ENCODE data around the gene AK9.
"Not testable (repeated sequence)": the region's sequence is repeated elsewhere in the genome, so short reads cannot be mapped to it uniquely, and the experiment has no call there.

The AK9 gene

DNA sequence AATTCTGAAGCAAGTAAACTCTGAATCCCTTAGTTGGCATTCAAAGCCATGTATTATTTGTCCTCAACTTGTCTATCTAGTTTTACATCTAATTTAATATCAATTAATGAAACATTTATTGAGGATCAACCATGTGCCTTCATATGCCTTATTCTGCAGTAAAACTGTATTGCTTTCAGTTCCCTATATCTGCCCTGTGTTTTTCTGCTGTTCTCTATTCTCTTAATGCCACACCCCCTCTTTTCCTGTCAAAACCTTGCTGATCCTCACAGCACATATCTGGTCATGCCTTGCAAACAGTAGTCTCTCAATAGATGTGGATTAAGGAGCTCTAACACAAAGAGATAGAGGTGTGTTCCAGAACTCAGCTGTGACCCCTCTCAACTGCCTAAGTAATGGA lies 2.1 kb upstream of the AK9 start:
- no peak for DNase-seq

GRCh38 chr6:109690373-109690736 lies 647 bp downstream of the AK9 start:
- no peak for DNase-seq

DNA sequence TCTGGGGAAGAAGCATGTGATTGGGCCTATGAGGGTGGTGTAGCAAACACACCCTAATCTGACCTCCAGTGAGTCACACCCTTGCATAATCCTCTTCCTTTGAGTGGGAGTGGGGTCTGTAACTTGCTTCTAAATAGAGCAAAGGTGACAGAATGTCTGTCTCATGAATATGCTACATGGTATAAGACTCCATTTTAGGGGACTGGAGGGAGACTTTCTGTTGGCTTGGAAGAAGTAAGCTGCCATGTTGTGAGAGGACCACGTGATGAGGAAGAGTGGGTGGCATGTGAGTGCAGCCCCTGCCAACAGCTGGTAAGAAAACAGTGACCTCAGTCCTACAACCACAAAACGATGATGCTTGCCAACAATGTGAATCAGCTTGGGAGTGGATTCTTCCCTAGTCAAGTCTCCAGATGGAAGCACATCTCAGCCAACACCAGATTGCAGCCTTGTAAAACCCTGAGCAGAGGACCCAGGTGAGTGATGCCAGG lies 3.7 kb downstream of the AK9 start:
- DNase-seq: peak; percentile 73

DNA sequence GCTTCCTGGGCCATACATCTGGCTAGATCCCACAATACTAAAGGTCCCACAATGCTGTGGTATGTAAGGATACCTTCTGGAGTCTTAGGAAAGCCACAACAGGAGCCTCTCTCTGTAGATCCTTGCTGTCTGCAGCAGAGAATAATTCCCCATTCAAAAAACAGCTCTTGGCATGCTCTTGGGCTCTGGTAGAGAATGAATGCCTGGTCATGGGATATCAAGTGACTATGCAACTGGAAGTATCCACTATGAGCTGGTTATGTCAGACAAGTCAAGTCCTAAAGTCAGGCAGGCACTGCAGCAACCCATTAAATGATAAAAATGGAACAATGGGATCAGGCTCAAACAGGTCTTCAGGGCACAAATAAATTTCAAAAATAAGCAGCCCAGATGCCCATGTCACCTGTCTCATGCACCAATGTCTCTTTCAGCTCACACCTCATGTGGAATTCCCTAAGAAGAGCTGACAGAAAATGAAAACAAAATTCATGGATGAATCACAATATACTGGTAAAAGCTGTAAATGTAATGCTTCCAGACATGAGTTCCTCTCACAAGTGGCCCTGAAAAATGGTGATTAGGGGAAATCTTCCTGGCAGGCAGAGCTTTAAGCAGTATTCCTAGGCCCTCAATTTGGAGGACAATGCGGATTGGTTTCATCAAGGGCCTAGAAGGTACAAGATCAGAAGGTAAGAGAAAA lies 4.3 kb downstream of the AK9 start:
- DNase-seq: no peak

- not testable (repeated sequence) for DNase-seq
Measured at GRCh38 chr6:109678661-109679505, 12.1 kb downstream of the AK9 start.

DNA sequence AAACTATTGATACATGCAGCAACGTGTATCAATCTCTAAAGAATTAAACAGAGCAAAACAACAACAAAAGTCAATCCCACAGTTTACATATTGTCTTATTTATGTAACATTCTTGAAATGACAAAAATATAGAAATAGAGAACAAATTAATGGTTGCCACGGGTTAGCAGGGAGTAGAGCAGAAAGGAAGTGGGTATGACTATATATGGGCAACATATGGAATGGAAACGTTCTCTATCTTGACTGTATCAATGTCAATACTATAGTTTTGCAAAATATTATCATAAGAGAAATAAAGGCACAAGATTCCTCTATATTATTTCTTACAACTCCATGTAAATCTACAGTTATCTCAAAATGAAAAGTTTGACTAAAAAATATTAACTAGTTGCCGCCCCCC lies 12.8 kb downstream of the AK9 start:
- DNase-seq: no peak

DNA sequence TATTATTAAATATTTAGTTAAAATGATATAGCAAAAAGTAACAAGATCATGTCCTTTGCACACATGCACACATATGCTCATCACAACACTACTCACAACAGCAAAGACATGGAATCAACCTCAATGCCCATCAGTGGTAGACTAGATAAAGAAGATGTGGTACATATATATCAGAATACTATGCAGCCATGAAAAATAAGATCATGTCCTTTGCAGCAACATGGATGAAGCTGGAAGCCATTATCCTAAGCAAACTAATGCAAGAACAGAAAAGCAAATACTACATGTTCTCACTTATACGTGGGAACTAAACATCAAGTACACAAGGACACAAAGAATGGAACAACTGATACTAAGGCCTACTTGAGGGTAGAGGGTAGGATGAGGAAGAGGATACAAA lies 14.3 kb downstream of the AK9 start:
- DNase-seq: no peak

DNA sequence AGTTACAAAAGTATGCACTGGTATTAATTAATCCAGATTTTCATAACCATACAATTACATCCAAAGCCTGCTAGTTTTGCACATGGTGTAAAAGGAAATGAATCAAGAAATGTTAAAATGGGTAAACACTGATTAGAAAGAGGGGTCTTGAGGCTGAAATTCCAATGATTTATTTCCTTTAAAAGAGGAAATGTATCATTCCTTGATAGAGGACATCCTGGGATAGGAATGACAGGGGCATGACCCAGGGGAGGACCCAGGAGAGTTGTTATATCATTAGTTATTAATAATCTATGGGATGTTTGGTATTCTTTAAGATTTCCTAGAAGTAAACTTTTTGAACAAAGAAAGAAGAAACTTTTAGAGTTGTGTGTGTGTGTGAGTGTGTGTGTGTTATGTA lies 18.2 kb downstream of the AK9 start:
- no peak for DNase-seq

DNA sequence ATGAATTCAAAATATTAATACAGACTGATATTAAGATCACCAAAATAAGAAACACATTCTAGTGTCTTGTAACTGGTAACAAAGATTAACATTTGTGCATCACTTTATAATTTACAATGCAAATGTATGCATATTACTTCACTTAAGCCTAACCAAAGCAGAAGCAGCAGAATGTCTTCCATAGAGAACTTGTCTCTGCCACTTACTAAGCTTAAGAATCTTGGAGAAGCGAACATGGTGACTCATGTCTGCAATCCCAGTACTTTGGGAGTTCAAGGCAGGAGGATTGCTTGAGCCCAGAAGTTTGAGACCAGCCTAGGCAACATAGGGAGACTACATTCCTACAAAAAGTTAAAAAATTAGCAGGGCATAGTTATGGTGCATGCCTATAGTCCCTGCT lies 18.8 kb downstream of the AK9 start:
- peak; percentile 25 for DNase-seq

- peak; percentile 71 for DNase-seq
Measured at GRCh38 chr6:109671733-109672132, 19.3 kb downstream of the AK9 start.

GRCh38 chr6:109669811-109670210 lies 21.2 kb downstream of the AK9 start:
- no peak for DNase-seq

GRCh38 chr6:109662192-109662591 lies 28.8 kb downstream of the AK9 start:
- DNase-seq: peak; percentile 26

DNA sequence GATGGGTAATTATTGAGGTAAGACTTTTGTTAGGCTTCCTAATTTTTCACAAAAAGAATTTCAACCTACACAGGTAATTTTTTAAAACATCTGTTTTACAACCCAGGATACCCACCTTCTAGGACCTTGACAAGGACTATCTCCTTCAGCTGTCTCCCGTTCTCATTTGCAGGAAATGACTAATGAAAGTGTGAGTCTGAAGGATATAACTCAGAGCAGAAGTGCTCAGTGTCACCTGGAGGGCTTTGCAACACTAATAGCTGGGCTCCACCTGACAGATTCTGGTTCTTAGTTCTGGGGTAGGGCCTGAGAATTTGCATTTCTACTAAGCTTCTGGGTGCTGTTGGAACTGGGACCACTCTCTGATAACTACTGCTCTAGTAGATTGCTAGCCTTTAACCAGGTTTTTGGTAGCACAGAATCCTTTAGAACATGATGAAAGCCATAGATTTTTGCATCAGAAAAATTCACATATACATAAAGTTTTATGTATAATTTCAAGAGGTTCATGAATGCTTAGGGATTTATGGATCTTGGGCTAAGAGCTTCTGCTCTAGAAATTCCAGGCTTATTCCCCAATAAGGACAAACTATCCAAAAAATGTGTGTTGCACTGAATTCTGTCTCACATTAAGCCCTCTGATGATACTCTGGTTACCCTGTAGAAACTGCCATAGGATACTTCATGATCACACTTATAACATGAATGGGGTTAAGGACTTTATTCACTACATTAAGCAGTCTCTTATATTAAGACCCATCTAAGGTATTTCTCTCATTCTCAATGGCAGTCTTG lies 30.3 kb downstream of the AK9 start:
- DNase-seq: peak; percentile 35

DNA sequence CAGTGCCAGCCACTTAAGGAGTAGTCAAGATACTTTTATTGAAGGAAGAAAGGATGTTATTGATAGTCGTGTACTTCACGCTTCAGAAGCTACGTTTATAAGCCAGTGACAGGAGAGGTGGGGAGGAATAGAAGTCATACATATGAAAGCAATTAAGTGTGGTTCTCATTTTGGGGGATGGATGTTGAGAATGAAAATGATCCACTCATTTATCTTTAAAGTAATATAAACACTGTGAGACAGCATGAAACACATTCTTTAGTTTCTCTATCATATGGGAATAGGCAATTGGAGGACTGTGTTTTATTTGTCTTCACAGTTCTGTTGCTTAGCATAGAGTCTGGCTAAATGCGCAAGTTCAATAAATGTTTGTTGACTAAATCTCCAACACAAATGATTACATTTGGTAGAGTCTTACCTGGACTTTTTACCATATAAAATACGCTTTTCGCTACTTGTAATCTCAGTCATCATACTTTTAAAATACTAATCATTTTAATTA lies 35.2 kb downstream of the AK9 start:
- DNase-seq: peak; percentile 44

DNA sequence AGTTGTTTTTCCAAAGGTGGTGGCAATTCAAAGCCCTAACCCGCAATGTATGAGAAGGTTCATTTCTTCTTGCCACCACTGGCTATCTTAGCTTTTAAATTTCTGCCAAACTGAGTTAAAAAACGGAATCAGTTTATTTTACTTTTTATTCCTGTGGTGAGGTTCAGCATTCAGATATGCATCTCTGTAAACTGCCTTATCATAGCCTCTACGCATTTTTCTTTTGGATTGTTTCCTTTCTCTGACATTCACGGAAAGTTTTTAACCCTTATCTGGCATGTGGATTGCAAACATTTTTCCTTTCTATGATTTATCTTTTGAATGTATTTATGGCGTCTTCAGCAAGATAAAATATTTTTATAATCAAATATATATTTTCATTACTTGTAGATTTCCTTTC lies 37.7 kb downstream of the AK9 start:
- no peak for DNase-seq

DNA sequence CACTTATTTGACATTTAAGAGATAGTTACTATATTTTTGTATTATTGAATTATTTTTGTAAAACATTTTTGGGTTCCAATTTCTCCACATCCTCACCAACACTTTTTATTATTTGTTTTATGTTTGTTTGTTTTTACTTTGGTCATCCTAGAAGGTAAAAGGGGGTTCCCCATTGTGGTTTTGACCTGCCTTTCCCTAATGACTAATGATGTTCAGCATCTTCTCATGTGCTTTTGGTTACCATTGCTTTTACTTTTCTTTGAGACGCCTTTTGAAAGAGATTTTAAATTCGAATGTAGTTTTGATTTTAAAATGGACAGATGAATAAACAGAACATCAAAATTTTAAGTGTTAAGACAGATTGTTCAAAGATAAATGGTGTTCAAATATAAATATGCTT lies 46.9 kb downstream of the AK9 start:
- DNase-seq: no peak

GRCh38 chr6:109632405-109632804 lies 58.6 kb downstream of the AK9 start:
- no peak for DNase-seq

GRCh38 chr6:109631403-109631802 lies 59.6 kb downstream of the AK9 start:
- DNase-seq: no peak

DNA sequence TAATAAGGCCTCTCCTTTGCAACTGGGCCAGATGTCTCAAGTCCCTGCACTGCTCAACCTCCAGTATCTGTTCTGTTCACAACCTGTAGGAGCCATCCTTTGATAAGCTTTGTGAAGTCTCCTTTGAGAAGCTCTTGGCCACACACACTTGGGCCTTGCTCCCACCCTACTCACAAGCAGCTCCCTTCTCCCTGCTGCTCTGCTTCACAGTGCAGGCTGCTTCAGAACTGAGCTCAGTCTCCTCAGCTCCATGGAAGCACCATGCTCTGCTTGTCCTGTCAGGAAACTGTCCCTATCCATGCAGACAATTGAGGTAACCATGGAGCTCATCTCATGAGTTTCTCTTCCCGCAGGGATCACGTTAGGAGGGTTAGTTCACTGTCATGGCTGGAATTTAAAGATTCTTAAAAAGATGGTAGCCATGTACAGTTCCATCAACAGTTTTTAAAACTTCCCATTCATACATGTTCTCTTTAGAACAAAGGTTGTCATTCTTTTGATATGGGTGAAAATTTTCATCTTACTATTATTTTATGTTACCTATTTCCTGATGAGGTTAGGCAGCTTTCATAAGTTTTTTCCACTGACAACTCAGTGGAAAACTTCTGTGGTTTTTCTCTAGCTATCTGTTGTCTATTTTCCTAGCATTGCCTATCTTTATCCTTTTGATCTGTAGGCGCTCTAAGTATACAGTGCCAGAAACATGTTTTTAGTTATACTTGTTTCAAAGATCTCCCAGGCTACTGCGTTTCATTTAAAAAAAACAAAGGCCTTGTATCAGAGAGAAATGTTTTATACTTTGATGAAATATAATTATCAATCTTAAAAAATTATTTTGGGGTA lies 62.6 kb downstream of the AK9 start:
- DNase-seq: no peak

DNA sequence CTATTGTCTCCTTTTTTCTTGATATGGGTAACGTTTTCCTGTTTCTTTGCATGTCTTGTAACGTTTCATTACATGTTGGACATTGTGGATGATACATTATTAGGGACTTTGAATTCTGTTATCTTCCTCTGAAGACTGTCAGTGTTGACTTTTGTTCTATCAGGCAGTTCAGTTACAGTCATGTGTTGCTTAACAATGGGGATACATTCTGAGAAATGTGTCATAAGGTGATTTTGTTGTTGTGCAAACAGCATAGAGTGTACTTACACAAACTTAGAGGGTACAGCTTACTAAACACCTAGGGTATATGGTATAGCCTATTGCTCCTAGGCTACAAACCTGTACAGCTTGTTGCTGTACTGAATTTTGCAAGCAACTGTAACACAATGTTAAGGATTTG lies 64.7 kb downstream of the AK9 start:
- DNase-seq: no peak

DNA sequence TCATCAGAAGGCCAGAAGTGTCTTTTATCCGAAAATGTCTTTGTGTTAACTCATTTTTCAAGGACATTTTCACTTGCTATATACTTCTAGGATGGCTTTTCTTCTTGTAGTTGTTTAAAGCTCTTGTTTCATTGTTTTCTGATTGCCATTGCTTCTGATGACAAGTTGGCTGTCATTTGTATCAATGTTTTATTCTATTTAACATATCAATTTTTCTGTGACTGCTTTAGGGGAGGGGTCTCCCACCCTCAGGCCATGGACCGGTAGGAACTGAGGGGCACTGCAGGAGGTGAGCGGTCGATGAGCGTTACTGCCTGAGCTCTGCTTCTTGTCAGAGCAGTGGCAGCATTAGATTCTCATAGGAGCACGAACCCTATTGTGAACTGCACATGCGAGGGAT lies 65.8 kb downstream of the AK9 start:
- no peak for DNase-seq

DNA sequence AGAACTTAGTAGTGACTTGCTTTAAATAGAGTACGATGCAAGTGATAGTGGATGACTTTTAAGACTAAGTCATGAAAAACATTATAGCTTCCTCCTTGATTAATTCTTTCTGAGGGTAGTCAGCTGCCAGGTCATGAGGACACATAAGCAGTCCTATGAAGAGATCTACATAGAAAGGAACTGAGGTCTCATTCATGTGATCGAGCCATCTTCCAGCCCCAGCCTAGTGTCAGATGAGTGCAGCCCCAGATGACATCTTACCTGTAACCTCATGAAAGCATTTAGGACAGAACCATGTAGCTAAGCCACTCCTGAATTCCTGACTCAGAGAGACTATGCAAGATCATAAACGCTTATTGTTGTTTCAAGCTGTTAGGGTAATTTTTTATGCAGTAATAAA lies 67.7 kb downstream of the AK9 start:
- no peak for DNase-seq
